Skeletal muscle satellite cell (primary cell): ENCODE data around the gene TRPV5.

Source experiments
- H3K27me3 ChIP-seq: 2 replicates; pipeline ENCODE4 v1.7.0; 2013; ENCODE audit warnings: low read length; ENCODE audit not compliant: control insufficient read depth, insufficient read depth
- H3K36me3 ChIP-seq: 2 replicates; pipeline ENCODE4 v1.7.0; 2013; ENCODE audit warnings: mild to moderate bottlenecking, control low read depth, low read length; ENCODE audit not compliant: insufficient read depth
- H3K4me1 ChIP-seq: 2 replicates; pipeline ENCODE4 v1.7.0; 2013; ENCODE audit warnings: low read length; ENCODE audit not compliant: control insufficient read depth, insufficient read depth
- H3K4me2 ChIP-seq: 2 replicates; pipeline ENCODE4 v1.7.0; 2013; ENCODE audit warnings: mild to moderate bottlenecking, low read length
- H3K4me3 ChIP-seq: 2 replicates; pipeline ENCODE4 v1.7.0; 2013; ENCODE audit warnings: low read length
- H3K9ac ChIP-seq: 2 replicates; pipeline ENCODE4 v1.7.0; 2013; ENCODE audit warnings: mild to moderate bottlenecking, low read depth, low read length, moderate library complexity
- H3K9me3 ChIP-seq: replicated peaks from 2 replicates; pipeline ENCODE4 v1.7.0; 2013; ENCODE audit warnings: mild to moderate bottlenecking, control low read depth, low read length

The TRPV5 gene

DNA sequence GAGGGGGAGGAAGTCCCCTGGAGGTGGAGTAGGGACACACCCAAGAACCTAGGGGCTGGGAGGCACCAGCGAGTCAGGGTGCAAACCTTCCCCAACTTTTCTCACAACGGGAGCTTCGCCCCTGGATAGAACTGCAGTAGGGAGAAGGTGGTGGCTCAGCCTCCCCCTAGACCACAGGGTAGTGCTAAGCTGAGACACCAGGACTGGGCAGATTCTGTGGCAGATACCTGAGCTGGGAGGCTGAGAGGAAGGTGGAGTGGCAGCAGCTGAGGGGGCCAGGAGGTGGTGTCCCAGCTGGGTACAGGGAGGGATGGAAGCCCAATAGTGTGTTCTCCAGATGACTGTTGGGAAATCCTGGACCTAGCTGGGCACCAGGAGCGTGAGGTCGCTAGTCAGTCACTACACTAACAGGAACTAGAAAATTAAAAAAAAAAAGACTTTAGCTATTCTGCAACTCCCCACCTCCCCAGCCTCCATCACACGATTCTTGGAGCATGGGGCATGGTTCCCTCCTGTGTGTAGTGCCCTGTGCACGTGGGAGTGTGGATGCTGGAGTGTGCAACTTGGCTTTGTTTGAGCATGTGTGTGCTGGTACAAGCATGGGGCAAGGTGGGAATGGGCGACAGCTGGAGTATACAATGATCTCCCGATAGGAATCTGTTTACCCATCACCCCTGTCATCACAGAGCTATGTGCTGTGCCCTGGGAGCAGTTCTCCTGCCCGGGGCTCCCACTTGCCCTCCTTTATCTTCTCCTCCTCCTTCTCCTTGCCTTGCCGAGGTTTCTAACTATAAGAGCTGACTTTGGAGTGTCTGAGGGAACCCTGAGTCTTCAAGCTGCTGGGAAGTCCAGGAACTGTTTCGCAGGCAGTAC lies 39.2 kb downstream of the TRPV5 start:
- Histone ChIP-seq H3K27me3 (peaks cover 46% of the 10 kb centered on the region), H3K9me3 (no peaks in the 10 kb centered on the region), H3K4me3 (no peak overlapping the region), H3K4me2 (no peak overlapping the region), H3K9ac (no peak overlapping the region), H3K36me3 (no peaks in the 10 kb centered on the region), H3K4me1 (no peaks in the 10 kb centered on the region)

DNA sequence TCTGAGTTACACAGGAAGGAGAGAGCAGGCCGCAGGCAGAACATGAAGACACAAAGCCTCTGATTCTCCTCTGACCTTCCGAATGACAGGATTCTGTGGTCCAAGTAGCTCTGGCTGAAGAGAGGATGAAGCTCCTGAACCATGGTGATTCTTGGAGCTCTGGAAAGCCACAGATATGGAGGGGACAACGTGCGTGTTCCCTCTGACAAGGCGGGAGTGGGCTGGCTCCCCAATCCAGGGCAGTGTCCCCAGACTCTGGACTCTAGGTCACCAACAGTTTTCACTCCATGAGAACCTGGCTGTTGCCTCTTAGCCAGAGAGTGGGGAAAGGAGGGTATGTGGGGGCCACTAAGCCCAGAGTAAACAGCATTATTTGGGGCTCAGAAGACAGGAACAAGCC lies 40.6 kb downstream of the TRPV5 start:
- Histone ChIP-seq H3K27me3 (peaks cover 42% of the 10 kb centered on the region), H3K36me3 (no peaks in the 10 kb centered on the region), H3K9me3 (no peaks in the 10 kb centered on the region), H3K4me3 (no peak overlapping the region), H3K4me2 (no peak overlapping the region), H3K4me1 (no peaks in the 10 kb centered on the region), H3K9ac (no peak overlapping the region)

DNA sequence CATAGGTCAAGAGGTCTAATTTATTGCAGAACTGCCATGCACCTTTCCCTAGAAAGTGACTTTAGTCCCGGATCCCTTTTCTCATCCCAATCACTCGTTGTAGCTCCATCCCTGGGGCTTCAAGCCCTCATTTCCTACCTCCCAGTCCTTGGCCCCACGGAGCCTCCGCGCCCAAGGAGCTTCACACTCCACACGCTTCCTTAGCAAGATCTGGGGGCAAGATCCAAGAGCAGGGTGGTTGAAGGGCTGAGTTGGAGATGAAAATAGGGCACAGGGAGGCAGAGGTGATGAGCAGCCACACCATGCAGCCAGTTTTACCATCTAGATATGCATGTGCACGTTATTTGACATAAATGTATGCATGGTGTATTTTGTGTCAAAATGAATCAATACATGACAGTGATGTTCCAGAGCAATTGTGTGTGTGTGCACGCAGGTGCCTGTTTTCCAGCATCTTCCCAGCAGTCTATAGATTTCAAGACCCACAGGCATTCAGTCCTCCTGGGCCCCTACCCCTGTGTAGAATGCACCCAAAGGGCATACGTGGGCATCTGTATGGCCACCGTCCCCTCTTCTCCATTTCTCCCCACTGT lies 42.0 kb downstream of the TRPV5 start:
- H3K36me3 ChIP-seq = no peaks in the 10 kb centered on the region
- no peak overlapping the region for H3K4me2 ChIP-seq
- no peak overlapping the region for H3K4me3 ChIP-seq
- H3K9ac ChIP-seq = no peak overlapping the region
- no peaks in the 10 kb centered on the region for H3K4me1 ChIP-seq
- H3K27me3 ChIP-seq = peaks cover 32% of the 10 kb centered on the region
- H3K9me3 ChIP-seq = no peaks in the 10 kb centered on the region

DNA sequence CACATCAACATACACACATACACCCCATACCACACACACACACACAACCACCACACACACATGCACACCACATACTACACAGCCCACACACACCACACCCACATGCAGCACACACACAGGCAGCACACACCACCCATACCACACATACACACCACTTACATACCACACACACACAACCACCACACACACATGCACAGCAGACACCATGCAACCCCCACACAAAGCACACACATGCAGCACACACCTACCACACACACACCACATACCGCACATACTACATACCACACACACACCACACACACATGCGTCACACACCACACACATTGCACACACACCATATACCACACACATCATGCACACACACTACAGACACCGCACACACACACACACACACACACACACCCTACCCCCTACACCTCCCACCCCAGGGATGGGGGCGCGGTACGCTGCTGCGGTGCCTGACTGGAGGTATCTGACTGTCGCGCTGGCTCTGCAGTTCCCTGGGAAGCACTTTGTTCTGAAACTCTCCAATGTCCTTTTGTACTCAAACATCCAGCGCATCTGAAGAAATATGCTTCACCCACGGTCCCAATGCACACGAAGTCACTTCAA lies 42.6 kb downstream of the TRPV5 start:
- H3K4me2 ChIP-seq = no peak overlapping the region
- peaks cover 30% of the 10 kb centered on the region for H3K27me3 ChIP-seq
- no peaks in the 10 kb centered on the region for H3K36me3 ChIP-seq
- H3K9ac ChIP-seq = no peak overlapping the region
- H3K9me3 ChIP-seq = no peaks in the 10 kb centered on the region
- H3K4me1 ChIP-seq = no peaks in the 10 kb centered on the region
- H3K4me3 ChIP-seq = no peak overlapping the region

DNA sequence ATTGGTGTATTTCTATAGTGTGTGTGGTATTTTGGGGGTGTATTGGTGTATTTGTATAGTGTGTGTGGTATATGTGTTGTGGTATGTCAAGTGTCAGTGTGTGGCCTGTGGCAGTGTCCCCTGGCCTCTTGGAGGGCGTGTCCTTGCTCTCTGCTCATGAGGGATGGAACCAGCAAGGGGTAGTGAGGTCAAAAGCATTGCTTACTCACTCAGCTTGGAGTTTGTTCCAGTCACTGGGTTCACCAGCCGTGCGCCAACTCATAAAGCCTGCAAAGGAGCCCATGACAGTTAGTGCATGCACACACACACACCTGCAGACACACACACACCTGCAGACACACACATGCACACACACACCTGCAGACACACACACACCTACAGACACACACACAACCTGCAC lies 43.7 kb downstream of the TRPV5 start:
- H3K9ac ChIP-seq = no peak overlapping the region
- no peak overlapping the region for H3K4me3 ChIP-seq
- H3K36me3 ChIP-seq = no peaks in the 10 kb centered on the region
- no peak overlapping the region for H3K4me2 ChIP-seq
- peaks cover 23% of the 10 kb centered on the region for H3K27me3 ChIP-seq
- H3K9me3 ChIP-seq = no peaks in the 10 kb centered on the region
- H3K4me1 ChIP-seq = no peaks in the 10 kb centered on the region

DNA sequence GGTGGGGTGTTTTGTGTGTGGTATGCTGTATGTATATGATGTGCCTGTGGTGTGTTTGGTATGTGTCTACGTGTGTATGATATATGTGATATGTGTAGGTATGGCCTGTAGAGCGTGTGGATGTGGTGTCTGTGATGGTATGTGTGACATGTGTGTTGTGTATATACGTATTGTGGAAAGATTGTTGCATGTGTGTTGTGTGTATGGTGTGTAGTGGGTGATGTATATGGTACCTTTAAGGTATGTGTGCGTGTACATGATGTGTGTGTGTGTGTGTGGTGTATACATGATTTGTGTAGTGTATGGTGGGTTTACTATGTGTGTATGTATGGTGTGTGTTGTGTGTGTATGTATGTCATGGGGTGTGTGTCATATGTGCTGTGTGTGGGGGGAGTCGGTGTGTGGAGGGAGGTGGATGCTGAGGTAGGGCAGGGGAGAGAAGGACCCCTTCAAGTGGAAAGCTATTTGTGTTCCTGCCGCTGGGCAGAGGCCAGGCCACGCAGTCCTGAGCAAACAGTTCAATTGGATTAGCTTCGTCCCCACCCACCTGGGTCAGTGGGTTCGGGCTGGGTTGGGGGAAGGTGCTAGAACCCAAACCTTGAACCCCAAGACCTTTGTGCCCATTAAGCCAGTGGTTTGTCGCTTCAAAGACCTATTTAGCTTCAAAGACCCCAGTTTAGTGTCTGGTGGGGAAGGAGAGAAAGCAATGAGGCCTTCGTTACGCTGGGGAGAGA lies 46.1 kb downstream of the TRPV5 start:
- Histone ChIP-seq H3K27me3 (peaks cover 33% of the 10 kb centered on the region), H3K9me3 (no peaks in the 10 kb centered on the region), H3K4me3 (no peak overlapping the region), H3K4me1 (no peaks in the 10 kb centered on the region), H3K4me2 (no peak overlapping the region), H3K9ac (no peak overlapping the region), H3K36me3 (no peaks in the 10 kb centered on the region)

DNA sequence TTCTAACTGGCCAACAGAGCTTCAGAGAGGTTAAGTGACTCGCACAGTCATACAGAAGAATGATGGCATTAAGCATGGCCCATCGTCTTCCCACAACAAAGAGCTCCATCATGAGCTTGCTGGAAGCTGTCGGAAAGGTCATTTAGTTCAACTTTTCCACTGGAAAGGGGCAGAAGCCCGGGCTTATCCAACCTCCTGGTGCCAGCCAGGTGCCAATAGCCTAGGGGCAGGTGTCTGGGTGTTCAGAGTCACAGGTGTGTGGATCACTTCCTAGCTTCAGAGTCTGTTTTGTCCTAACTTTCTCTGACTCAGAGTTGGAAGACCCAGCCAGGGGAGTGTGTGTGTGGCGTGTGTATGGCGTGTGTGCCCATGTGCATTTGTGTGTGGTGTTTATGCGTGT lies 46.7 kb downstream of the TRPV5 start:
- Histone ChIP-seq H3K36me3 (no peaks in the 10 kb centered on the region), H3K9ac (no peak overlapping the region), H3K4me2 (no peak overlapping the region), H3K4me3 (no peak overlapping the region), H3K27me3 (peaks cover 36% of the 10 kb centered on the region), H3K9me3 (no peaks in the 10 kb centered on the region), H3K4me1 (no peaks in the 10 kb centered on the region)

DNA sequence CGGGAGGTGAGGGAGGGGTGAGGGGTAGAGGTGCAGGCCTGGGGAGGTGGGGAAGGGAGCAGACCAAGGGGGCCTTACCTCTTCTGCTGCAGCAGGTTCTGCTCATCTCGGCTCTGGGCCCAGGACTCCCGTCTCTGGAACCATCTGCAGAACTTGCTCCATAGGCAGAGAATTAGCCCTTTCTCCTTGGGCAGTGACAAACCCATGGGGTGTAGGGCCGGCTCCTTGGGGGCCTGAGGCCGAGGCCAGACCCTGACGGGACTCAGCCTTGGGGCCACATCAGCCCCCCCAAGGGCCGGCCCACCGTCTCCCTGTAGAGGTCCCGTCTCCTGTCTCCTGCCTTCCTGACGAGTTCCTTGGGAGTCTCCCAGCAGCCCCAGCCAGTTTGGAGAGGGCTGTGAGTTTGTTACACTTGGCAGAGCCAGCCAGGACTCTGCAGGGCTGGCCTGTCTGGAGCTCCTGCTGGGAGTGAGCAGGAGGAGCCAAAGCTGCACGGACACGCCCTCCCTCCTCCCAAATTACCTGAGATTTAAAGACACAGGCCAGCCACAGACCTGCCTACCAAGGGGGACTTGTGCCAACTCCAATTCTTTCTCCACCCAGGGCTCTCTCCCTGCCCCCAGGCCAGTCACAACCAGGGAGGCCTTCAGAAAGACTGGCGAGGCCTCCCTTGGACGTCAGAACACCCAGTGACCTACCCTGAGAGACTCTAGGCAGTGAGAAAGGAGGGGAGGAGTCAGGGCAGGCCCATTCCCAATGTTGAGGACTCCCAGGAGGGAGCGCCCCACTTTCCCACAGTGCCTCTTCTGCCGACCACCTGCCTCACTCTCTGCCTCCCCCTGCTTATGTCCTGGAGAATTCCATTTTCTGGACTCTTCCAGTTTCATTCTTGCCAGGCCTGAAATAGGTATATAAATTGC lies 48.0 kb downstream of the TRPV5 start, which contains the start of gene TRPV6:
Gene TRPV6 (minus strand): TSS at position 435 of the 920 bp plus-strand sequence.
- no peaks in the 10 kb centered on the region for H3K9me3 ChIP-seq
- no peaks in the 10 kb centered on the region for H3K4me1 ChIP-seq
- no peak within 1 kb of the TSS for H3K4me3 ChIP-seq
- peaks cover 46% of the 10 kb centered on the region for H3K27me3 ChIP-seq
- H3K36me3 ChIP-seq = no peaks in the 10 kb centered on the region
- H3K9ac ChIP-seq = no peak within 1 kb of the TSS
- no peak within 1 kb of the TSS for H3K4me2 ChIP-seq

DNA sequence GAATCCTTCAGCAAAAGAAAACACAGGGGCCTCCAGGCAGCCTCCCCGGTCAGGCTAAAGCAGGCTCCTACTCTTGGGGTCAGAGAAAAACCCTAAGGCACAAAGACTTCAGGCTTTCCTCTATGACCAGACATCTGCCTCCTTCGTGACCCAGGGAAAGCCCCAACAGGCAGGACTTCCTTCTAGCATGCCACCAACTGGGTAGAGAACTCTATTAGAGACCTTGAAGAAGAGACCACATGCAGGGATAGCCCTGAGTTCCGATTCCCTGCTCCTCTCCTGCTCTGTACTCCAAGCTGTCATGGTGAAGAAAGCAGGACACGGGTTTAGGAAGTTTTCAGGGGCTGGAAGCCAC lies 49.3 kb downstream of the TRPV5 start:
- Histone ChIP-seq H3K4me3 (no peak overlapping the region), H3K36me3 (no peaks in the 10 kb centered on the region), H3K9ac (no peak overlapping the region), H3K4me1 (no peaks in the 10 kb centered on the region), H3K9me3 (no peaks in the 10 kb centered on the region), H3K4me2 (no peak overlapping the region), H3K27me3 (peaks cover 59% of the 10 kb centered on the region)

DNA sequence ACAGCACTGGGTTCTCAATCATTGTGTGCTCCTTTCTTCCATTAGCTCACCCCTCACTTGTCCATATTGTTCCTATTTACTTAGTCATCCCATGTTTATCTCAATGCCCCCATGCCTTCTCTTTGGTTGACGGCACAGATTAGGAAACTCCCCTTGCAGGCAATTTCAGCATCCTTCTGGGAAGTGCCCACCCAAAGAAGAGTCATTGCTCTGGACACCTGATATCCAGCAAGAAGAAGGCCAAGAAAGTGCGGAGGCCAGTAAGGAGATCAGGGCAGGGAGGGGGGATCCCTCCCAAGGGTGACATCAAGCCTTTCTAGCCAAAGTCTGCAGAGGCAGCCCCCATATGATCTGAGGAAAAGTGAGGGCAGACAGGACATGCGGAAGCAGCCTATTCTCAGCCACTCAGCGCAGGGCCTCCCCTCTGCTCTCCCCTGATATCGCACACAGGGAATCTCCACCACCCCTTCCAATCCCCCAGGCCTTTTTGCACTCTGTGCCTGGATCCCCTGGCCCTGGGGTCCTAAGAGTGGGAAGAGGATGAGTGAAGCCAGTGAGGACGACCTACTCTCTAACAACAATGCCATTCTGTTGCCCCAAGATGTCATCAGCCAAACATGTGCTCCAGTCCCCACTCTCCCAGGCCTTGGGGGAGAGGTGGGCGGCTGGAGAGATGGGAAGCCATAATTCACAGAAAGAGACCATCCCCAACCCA lies 49.8 kb downstream of the TRPV5 start:
- Histone ChIP-seq H3K4me3 (no peak overlapping the region), H3K9ac (no peak overlapping the region), H3K36me3 (no peaks in the 10 kb centered on the region), H3K4me1 (no peaks in the 10 kb centered on the region), H3K4me2 (no peak overlapping the region), H3K27me3 (peaks cover 64% of the 10 kb centered on the region), H3K9me3 (no peaks in the 10 kb centered on the region)
